HG03103 (cell line): ENCODE measurements around the gene DENND1B.
"Not testable (repeated sequence)": the region's sequence is repeated elsewhere in the genome, so short reads cannot be mapped to it uniquely, and the experiment has no call there.

Source experiments
- ATAC-seq: cut with Tn5 transposase; IDR thresholded peaks from one replicate; pipeline ENCODE4 v1.9.1; 2021; ENCODE audit warnings: low read depth; ENCODE audit not compliant: unreplicated experiment

Gene DENND1B

GRCh38 chr1:197783510-197783948 is 8.2 kb upstream of the DENND1B start:
- ATAC-seq: no peak

GRCh38 chr1:197782722-197783360 is 7.6 kb upstream of the DENND1B start:
- no peak for ATAC-seq

GRCh38 chr1:197781968-197782721 is 6.9 kb upstream of the DENND1B start:
- ATAC-seq: no peak

- ATAC-seq: no peak
Measured at GRCh38 chr1:197779921-197780320, 4.6 kb upstream of the DENND1B start.

GRCh38 chr1:197778366-197778945 is 3.2 kb upstream of the DENND1B start:
- ATAC-seq: no peak

- ATAC-seq: peak; percentile 35
Measured at GRCh38 chr1:197776351-197777105, 1.2 kb upstream of the DENND1B start.

- ATAC-seq: peak; percentile 24
Measured at GRCh38 chr1:197774466-197775281, 606 bp downstream of the DENND1B start.

- no peak for ATAC-seq
Measured at GRCh38 chr1:197773856-197774255, 1.4 kb downstream of the DENND1B start.

GRCh38 chr1:197771904-197772556 is 3.2 kb downstream of the DENND1B start:
- no peak for ATAC-seq

- no peak for ATAC-seq
Measured at GRCh38 chr1:197771386-197771785, 3.9 kb downstream of the DENND1B start.

GRCh38 chr1:197770243-197770642 is 5.0 kb downstream of the DENND1B start:
- no peak for ATAC-seq

- no peak for ATAC-seq
Measured at GRCh38 chr1:197769287-197769686, 6.0 kb downstream of the DENND1B start.

GRCh38 chr1:197768014-197768805 is 7.1 kb downstream of the DENND1B start:
- no peak for ATAC-seq

- no peak for ATAC-seq
Measured at GRCh38 chr1:197763769-197764168, 11.5 kb downstream of the DENND1B start.

- ATAC-seq: no peak
Measured at GRCh38 chr1:197763307-197763706, 12.0 kb downstream of the DENND1B start.

GRCh38 chr1:197761654-197762053 is 13.6 kb downstream of the DENND1B start:
- ATAC-seq: peak; percentile 82

GRCh38 chr1:197755553-197755952 is 19.7 kb downstream of the DENND1B start:
- ATAC-seq: not testable (repeated sequence)

GRCh38 chr1:197752652-197753164 is 22.6 kb downstream of the DENND1B start:
- ATAC-seq: not testable (repeated sequence)

- ATAC-seq: no peak
Measured at GRCh38 chr1:197750366-197750765, 24.9 kb downstream of the DENND1B start.
